HL-60 (cell line): Measurements from ENCODE around the gene CKLF.

Source experiments
- DNase-seq, 2 experiments: peaks; one replicate each; pipeline ENCODE4 v3.0.0-alpha.2; 2010 to 2020; ENCODE audit warnings: low read depth in 1 of 2, low spot score in 1 of 2
- H3K27ac ChIP-seq: fragments of 250-450 bp; sonication (Bioruptor Pico); replicated peaks from 2 replicates; pipeline ENCODE4 v1.5.1; 2020; ENCODE audit warnings: mild to moderate bottlenecking, moderate library complexity
- H3K27me3 ChIP-seq: fragments of 250-450 bp; sonication (Bioruptor Pico); 2 replicates; pipeline ENCODE4 v1.5.1; 2021; ENCODE audit warnings: mild to moderate bottlenecking, moderate library complexity; ENCODE audit not compliant: insufficient read depth, poor library complexity, severe bottlenecking
- H3K4me3 ChIP-seq: replicated peaks from 2 replicates; pipeline ENCODE4 v1.5.1; 2011; ENCODE audit warnings: mild to moderate bottlenecking, control low read depth, low read length; ENCODE audit not compliant: insufficient read depth
- GABPA ChIP-seq: IDR thresholded peaks from 2 replicates; pipeline ENCODE4 v1.6.1; 2012; ENCODE audit warnings: low read depth
- POLR2AphosphoS5 ChIP-seq: IDR thresholded peaks from 2 replicates; pipeline ENCODE4 v1.6.1; 2012; ENCODE audit warnings: low read depth
- REST ChIP-seq: IDR thresholded peaks from 2 replicates; pipeline ENCODE4 v1.6.1; 2012; ENCODE audit warnings: low read depth; ENCODE audit not compliant: insufficient replicate concordance
- SPI1 ChIP-seq: IDR thresholded peaks from 2 replicates; pipeline ENCODE4 v1.6.1; 2012; ENCODE audit warnings: low read depth, mild to moderate bottlenecking, borderline replicate concordance
- TF ChIP-seq, protein P1 (sequence below): IDR thresholded peaks from one replicate; pipeline ENCODE4 v1.5.1; 2011; ENCODE audit warnings: low read length, control low read depth, inconsistent platforms; ENCODE audit not compliant: insufficient read depth

CKLF gene

DNA sequence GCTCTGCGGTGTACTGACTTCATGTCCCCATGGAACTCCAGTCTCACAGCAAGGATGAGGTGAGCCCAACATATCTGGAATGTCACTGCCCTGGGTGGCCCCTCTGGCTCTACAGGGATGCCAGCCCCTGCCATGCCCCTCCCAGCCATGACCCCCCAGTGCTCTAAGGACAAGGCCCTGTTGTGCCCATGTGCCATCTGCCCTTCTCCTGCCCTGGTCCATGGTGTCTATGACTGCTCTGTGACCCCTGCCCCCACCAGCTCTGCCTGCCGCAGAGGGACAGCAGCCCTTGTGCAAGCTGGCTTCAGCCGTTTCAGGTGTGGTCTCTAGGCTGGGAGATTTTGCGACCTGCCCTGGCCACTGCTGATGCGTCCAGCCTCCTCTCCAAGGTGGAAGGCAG lies 42.8 kb upstream of the CKLF start:
- Histone ChIP-seq H3K4me3 (no peak overlapping the region), H3K27me3 (no peaks in the 10 kb centered on the region), H3K27ac (no peak overlapping the region)
- no peak for TF ChIP-seq REST
- no peak for TF ChIP-seq GABPA
- TF ChIP-seq SPI1 = no peak
- no peak for TF ChIP-seq POLR2AphosphoS5
- TF ChIP-seq, protein P1, sequence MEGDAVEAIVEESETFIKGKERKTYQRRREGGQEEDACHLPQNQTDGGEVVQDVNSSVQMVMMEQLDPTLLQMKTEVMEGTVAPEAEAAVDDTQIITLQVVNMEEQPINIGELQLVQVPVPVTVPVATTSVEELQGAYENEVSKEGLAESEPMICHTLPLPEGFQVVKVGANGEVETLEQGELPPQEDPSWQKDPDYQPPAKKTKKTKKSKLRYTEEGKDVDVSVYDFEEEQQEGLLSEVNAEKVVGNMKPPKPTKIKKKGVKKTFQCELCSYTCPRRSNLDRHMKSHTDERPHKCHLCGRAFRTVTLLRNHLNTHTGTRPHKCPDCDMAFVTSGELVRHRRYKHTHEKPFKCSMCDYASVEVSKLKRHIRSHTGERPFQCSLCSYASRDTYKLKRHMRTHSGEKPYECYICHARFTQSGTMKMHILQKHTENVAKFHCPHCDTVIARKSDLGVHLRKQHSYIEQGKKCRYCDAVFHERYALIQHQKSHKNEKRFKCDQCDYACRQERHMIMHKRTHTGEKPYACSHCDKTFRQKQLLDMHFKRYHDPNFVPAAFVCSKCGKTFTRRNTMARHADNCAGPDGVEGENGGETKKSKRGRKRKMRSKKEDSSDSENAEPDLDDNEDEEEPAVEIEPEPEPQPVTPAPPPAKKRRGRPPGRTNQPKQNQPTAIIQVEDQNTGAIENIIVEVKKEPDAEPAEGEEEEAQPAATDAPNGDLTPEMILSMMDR = no peak
- DNase-seq = no peak

GRCh38 chr16:66510298-66510697 lies 42.1 kb upstream of the CKLF start:
- TF ChIP-seq GABPA (no peak), REST (no peak), POLR2AphosphoS5 (no peak), SPI1 (no peak)
- TF ChIP-seq, protein P1 = no peak
- no peak overlapping the region for H3K27ac ChIP-seq

GRCh38 chr16:66510711-66511601 lies 41.4 kb upstream of the CKLF start:
- Histone ChIP-seq H3K27ac (no peak overlapping the region), H3K27me3 (no peaks in the 10 kb centered on the region), H3K4me3 (no peak overlapping the region)
- no peak for TF ChIP-seq GABPA
- no peak for TF ChIP-seq POLR2AphosphoS5
- no peak for TF ChIP-seq SPI1
- TF ChIP-seq, protein P1 = no peak
- TF ChIP-seq REST = no peak
- no peak for DNase-seq

More at GRCh38 chr16:66510298-66510697, 42.1 kb upstream of the CKLF start:
- DNase-seq = no peak
- no peaks in the 10 kb centered on the region for H3K27me3 ChIP-seq
- H3K4me3 ChIP-seq = no peak overlapping the region
